ENCODE results near the gene CNFN.

CNFN gene

DNA sequence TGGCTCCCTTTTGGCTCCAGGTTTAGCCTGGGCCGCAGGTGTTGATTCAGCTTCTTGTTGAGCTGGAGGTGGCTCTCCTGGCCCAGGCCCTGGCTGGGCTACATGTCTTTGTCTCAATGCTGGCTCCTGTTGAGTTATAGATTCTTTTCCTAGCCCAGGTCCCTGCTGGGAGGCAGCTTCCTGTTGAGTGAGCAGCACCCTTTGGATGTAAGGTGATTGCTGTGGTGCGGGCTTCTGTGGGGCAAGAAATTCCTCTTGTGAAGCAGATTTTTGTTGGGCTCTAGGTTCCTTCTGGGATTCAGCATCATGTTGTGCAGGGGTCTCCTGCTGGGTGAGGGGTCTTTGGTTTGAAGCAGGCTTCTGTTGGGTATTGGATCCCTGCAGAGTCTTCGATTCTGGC is 36.5 kb upstream of the CNFN start:
- H3K4me3 ChIP-seq (ENCODE audit: low read depth, low read length), result no peak overlapping the region
- TF ChIP-seq, protein P1, sequence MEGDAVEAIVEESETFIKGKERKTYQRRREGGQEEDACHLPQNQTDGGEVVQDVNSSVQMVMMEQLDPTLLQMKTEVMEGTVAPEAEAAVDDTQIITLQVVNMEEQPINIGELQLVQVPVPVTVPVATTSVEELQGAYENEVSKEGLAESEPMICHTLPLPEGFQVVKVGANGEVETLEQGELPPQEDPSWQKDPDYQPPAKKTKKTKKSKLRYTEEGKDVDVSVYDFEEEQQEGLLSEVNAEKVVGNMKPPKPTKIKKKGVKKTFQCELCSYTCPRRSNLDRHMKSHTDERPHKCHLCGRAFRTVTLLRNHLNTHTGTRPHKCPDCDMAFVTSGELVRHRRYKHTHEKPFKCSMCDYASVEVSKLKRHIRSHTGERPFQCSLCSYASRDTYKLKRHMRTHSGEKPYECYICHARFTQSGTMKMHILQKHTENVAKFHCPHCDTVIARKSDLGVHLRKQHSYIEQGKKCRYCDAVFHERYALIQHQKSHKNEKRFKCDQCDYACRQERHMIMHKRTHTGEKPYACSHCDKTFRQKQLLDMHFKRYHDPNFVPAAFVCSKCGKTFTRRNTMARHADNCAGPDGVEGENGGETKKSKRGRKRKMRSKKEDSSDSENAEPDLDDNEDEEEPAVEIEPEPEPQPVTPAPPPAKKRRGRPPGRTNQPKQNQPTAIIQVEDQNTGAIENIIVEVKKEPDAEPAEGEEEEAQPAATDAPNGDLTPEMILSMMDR (IDR thresholded peaks at IDR 0.05; ENCODE audit: low read depth, low read length, missing control alignments), result no peak
- DNase-seq (ENCODE audit: low read depth), result no peak

GRCh38 chr19:42424712-42425131 is 34.6 kb upstream of the CNFN start:
- no peak overlapping the region for H3K4me3 ChIP-seq (ENCODE audit: low read depth, low read length)
- no peak for DNase-seq (ENCODE audit: low read depth)
- TF ChIP-seq, protein P1 (IDR thresholded peaks at IDR 0.05; ENCODE audit: low read depth, low read length, missing control alignments), result no peak

GRCh38 chr19:42424345-42424707 is 34.2 kb upstream of the CNFN start:
- DNase-seq (ENCODE audit: low read depth), result no peak
- no peak overlapping the region for H3K4me3 ChIP-seq (ENCODE audit: low read depth, low read length)
- TF ChIP-seq, protein P1 (IDR thresholded peaks at IDR 0.05; ENCODE audit: low read depth, low read length, missing control alignments), result no peak

GRCh38 chr19:42423462-42424344 is 33.6 kb upstream of the CNFN start:
- peak overlapping the region; percentile 66 for H3K4me3 ChIP-seq (ENCODE audit: low read depth, low read length)
- DNase-seq (ENCODE audit: low read depth), result peak; percentile 82
- TF ChIP-seq, protein P1 (IDR thresholded peaks at IDR 0.05; ENCODE audit: low read depth, low read length, missing control alignments), result no peak

DNA sequence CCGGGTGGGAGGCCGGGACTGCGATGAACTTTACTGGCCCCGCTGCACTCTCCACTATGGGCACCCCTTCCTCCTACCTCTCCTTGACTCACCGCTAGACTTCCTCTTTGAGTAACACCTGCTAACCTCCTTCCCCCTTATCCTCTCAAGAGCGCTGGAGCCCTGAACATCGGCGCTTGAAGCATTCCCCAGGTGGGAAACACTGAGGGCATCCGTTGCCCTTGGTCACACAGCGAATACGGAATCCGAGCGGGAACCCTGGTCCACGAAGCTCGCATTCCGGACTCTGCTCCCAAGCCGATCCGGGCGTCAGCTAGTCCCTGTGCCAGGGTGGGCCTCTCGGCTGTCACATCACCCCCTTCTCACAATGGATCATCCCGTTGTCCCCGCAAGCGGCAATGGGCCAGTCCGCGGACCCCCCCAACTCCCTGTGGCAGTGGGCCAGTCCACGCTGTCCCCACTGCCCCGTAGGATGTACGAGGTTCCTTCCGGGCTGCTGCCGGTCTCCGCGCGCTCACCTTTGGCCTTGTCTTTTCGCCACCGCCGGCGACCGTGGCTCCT is 32.9 kb upstream of the CNFN start:
- DNase-seq (ENCODE audit: low read depth), result no peak
- H3K4me3 ChIP-seq (ENCODE audit: low read depth, low read length), result peak overlapping the region; percentile 66
- TF ChIP-seq, protein P1 (IDR thresholded peaks at IDR 0.05; ENCODE audit: low read depth, low read length, missing control alignments), result no peak

- no peak for DNase-seq (ENCODE audit: low read depth)
- peak overlapping the region; percentile 66 for H3K4me3 ChIP-seq (ENCODE audit: low read depth, low read length)
- TF ChIP-seq, protein P1 (IDR thresholded peaks at IDR 0.05; ENCODE audit: low read depth, low read length, missing control alignments), result no peak
These were observed 32.2 kb upstream of the CNFN start for GRCh38 chr19:42422092-42422900.
